AG09309 (cell line): Measurements from ENCODE around the gene TLCD3B.

ENCODE experiments used
- DNase-seq: peaks from one replicate; pipeline ENCODE4 v3.0.0-alpha.2; 2010; ENCODE audit warnings: low read depth
- H3K4me3 ChIP-seq: 2 replicates; pipeline ENCODE4 v1.5.1; 2011; ENCODE audit warnings: mild to moderate bottlenecking, low read depth, low read length, moderate library complexity; ENCODE audit not compliant: control insufficient read depth
- TF ChIP-seq, protein P1 (sequence below): IDR thresholded peaks from 2 replicates; pipeline ENCODE4 v1.5.1; 2011; ENCODE audit warnings: mild to moderate bottlenecking, low read depth, low read length, inconsistent platforms; ENCODE audit not compliant: insufficient read depth, control insufficient read depth; ENCODE audit errors: missing control alignments

Gene TLCD3B

DNA sequence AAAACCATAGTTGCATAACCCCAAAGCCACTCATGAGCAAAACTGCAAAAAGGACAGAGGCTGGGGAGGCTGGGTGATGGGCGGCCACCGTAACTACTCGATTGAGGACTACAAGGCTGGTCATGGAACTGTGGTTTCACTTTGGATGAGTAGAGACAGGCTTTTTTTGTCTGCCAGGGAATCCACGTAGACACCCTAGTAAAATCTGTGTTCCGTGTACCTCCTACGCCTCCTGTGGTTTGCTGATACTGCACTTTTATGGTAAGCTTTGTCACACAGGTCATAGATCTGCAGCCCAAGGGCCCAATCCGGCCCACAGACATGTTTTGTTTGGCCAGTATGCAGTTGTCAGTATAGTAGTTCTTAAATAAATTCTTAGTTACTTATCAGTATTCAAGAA is 2.2 kb upstream of the TLCD3B start:
- DNase-seq: no peak
- TF ChIP-seq, protein P1, sequence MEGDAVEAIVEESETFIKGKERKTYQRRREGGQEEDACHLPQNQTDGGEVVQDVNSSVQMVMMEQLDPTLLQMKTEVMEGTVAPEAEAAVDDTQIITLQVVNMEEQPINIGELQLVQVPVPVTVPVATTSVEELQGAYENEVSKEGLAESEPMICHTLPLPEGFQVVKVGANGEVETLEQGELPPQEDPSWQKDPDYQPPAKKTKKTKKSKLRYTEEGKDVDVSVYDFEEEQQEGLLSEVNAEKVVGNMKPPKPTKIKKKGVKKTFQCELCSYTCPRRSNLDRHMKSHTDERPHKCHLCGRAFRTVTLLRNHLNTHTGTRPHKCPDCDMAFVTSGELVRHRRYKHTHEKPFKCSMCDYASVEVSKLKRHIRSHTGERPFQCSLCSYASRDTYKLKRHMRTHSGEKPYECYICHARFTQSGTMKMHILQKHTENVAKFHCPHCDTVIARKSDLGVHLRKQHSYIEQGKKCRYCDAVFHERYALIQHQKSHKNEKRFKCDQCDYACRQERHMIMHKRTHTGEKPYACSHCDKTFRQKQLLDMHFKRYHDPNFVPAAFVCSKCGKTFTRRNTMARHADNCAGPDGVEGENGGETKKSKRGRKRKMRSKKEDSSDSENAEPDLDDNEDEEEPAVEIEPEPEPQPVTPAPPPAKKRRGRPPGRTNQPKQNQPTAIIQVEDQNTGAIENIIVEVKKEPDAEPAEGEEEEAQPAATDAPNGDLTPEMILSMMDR: no peak
- H3K4me3 ChIP-seq: no peak overlapping the region

DNA sequence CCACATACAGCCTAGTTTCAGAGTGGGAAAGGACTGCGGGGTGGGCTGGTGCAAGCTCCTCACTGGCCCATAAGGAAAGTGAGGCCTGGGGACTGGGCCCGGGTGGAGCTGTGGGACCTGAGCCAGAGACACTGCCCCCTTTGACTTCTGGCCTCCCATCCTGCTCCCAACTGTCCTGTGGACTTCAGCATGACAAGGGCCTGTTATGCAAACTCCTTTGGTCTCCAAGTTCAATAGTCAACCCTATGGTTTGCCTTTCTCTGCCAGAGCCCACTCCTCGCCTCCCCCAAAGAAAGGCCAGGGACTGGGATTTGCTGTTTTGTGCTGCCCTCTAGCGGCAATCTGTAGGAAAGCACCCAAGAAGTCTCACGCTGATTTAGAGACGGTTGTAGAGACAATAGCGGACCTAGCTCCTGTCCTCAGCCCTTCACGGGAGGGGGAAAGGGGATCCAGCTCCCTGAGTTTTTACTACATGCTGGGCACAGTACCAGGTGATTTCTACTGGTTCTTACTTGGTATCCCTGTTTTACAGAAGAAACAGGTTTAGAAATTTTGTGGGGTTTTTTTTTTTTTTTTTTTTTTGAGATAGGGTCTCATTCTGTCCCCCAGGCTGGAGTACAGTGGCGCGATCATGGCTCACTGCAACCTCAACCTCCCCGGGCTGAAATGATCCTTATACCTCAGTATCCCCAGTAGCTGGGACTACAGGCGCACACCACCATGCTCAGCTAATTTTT is 1.2 kb upstream of the TLCD3B start:
- peak; percentile 24 for DNase-seq
- H3K4me3 ChIP-seq: no peak overlapping the region
- TF ChIP-seq, protein P1: peak; percentile 80

DNA sequence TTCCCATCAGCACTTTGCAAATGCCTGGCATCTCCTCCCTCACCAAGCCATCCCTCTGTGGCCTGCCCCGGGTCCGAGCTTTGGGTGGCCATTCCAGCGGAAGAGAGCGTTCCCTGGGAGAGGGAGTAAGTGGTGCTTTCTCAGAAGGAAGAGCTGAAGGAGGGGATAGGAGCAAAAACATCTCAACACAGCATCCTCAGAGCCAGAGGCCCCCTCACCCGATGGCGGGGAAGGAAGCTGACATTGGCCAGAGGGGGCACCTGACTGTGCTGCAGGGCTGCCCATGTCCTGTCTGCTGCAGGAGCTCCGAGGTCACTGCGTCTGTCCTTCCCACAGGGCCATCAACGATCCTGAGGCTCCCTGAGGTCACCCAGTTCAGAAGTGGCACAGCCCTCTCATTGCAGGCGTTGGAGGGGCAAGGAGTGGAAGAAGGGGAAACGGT is 427 bp upstream of the TLCD3B start:
- DNase-seq: no peak
- TF ChIP-seq, protein P1: no peak
- H3K4me3 ChIP-seq: no peak overlapping the region

DNA sequence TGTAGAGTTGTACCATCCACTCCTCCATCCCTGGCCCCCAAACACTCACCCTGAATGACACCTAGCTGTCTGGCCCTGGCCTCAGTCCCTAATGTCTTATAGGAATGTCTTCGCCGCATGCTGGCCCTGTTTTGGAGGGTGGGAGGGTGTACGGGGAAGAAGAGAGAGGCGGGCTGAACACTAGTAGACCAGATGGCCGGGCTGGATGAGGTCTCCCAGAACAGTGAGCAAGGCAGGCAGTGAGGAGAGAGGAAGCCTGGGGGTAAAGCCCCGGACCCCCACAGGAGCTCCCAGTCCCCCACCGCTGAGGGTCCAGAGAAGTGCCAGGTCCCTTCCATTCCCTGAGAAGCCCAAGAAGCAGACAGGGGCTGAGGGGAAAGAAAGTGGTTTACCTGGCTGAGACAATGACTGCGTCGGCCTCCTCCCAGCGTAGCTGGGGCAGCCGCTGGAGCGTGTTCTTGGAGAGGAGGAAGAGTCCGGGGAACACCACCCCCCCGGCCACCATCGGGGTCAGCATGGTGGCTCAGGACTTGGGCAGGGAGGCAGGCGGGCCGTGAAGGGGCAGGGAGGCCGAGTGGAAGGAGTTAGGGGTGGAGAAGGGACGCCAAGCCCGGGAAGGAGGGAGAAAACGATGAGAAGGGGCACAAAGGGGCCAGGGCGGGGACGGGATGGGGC is 923 bp downstream of the TLCD3B start:
- no peak for DNase-seq
- no peak overlapping the region for H3K4me3 ChIP-seq
- TF ChIP-seq, protein P1: no peak

DNA sequence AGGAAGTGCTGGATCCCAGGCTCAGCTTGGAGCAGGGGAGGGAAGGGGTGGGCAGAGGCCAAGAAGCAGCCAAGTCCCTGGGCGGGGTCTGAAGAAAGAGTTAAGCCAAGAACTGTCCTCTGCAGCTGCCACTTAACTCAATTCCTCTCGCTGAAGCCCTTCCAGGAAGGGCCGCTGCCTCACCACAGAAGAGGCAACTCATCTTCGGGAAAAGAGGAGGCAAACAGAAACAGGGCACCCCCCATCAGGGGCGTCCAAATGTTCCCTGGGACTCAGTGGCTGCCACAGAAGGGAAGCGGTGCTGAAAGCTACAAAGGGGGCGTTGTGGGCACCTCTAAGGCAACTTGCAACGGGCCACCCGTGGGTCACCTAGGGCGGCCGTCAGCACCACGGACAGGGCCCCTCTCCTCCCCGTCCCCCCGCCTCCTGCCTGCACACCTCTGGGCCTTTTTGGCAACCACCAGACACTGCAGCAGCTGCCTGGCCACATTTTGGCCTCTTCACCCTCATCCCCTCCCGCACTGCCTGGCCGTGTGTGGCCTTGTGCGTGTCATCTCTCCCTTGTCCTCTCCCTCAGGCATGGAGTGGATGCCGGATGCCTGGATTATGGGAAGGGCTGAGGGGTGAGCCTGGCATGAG is 2.5 kb downstream of the TLCD3B start:
- TF ChIP-seq, protein P1: no peak
- DNase-seq: no peak
- no peak overlapping the region for H3K4me3 ChIP-seq

DNA sequence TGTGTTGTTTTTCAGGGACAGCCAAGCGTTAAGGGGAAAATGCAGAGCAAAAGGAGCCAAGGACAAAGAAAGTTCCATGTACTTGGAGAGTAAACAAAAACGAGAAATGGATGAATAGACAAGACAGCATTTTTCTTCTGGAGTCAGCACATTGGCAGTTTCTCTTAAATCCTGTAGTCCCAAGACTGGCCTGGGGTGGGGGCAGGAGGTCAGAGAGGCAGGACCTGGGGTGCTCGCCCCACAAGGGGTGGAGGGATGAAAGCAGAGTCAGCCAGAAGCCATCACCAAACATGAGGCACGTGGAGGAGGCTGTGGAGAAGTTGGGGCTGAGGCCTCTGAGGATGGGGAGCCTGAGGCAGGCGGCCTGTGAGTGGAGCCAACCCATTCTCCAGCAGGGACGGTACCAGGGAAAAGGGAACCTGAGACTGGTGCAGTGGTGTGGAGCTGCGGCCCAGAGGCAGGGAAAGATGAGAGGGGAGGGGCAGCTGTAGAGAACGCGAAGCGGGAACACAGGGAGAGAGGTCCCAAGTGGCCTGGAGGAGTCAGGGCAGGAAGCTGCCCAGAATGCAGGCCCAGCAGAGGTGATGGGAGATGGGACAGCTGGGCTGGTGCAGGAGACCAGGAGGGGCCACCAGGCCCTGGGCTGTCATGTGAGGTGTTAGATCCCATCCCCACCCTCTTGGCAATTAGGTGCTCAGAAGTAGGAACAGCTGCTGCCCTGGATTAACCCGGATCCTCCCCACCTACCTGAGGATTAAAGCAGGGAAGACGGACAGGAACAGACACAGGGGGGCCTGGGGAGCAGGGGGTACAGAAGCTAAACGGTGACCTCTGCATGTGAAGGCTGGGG is 3.3 kb downstream of the TLCD3B start:
- TF ChIP-seq, protein P1: no peak
- DNase-seq: no peak
- no peak overlapping the region for H3K4me3 ChIP-seq
